HCT116 (cell line): ENCODE measurements around the gene SLC15A2. TPM values are rescaled to one million over a fixed set of nuclear protein-coding genes. Genes with fewer than 3 reads are reported as not detected.

ENCODE experiments used
- ATAC-seq: fragments of 200-7000 bp; cut with Tn5 transposase; 2 replicates; pipeline ENCODE4 v1.9.1; 2020; ENCODE audit warnings: mild to moderate bottlenecking, moderate library complexity
- BruUV-seq: library from RNA; stranded (reverse); fragments of 400-500 nt; replicated peaks from 2 replicates; lab custom pipeline; 2021; lab: Mats Ljungman, UMichigan
- CTCF ChIA-PET: fragments of 300-600 bp; sonication (Branson Sonifier 250); formaldehyde crosslinking; loops from one replicate; lab custom pipeline; 2021; ENCODE audit warnings: antibody characterized with exemption; lab: Charles Lee
- POLR2A ChIA-PET: fragments of 300-600, 350-600 bp; sonication (Branson Sonifier 250); formaldehyde crosslinking; loops from one replicate; lab custom pipeline; 2021; ENCODE audit warnings: antibody characterized with exemption; lab: Charles Lee
- RAD21 ChIA-PET, 2 experiments: fragments of 300-600 bp; sonication (Branson Sonifier 250); formaldehyde crosslinking; loops; one replicate each; lab custom pipeline; 2023; ENCODE audit warnings: low total read pairs in 2 of 2; ENCODE audit not compliant: uncharacterized antibody in 2 of 2, unreplicated experiment in 2 of 2, low non-redundant PET in 1 of 2; lab: Charles Lee
- DNase-seq: peaks from one replicate; pipeline ENCODE4 v3.0.0-alpha.2; 2010; ENCODE audit warnings: low read depth, low spot score
- H2AFZ ChIP-seq: fragments of 200-600 bp; shearing (Covaris generic), sonication (generic); 2 replicates; pipeline ENCODE4 v1.6.1; 2017; ENCODE audit warnings: low read depth, mixed run types, mixed read lengths, antibody characterized with exemption, low read length; ENCODE audit not compliant: poor library complexity, severe bottlenecking
- H3K27ac ChIP-seq: 2 replicates; pipeline ENCODE4 v1.5.1; 2012; ENCODE audit warnings: low read depth, low read length
- H3K27me3 ChIP-seq: fragments of 200-600 bp; sonication (generic); 2 replicates; pipeline ENCODE4 v1.6.1; 2016; ENCODE audit warnings: mixed run types, low read length, mixed read lengths; ENCODE audit not compliant: insufficient read depth
- H3K36me3 ChIP-seq, 2 experiments: fragments of 200-500 bp in 1 of 2; fragments of 200-600 bp in 1 of 2; sonication (Bioruptor generic) in 1 of 2; sonication (generic) in 1 of 2; 2 replicates each; pipeline versions ENCODE4 v1.5.1 to v1.6.1; 2014 to 2016; ENCODE audit warnings: low read length in 2 of 2, inconsistent platforms in 1 of 2, mixed read lengths in 1 of 2, mixed run types in 1 of 2; ENCODE audit not compliant: insufficient read depth in 2 of 2, control insufficient read depth in 1 of 2
- H3K4me1 ChIP-seq, 2 experiments: fragments of 200-600 bp in 1 of 2; sonication (generic) in 1 of 2; 2 replicates each; pipeline versions ENCODE4 v1.5.1 to v1.6.1; 2012 to 2017; ENCODE audit warnings: low read length in 2 of 2, inconsistent platforms in 1 of 2, mild to moderate bottlenecking in 1 of 2, mixed read lengths in 1 of 2, mixed run types in 1 of 2, moderate library complexity in 1 of 2; ENCODE audit not compliant: insufficient read depth in 2 of 2, control insufficient read depth in 1 of 2
- H3K4me2 ChIP-seq: fragments of 200-600 bp; sonication (generic); 2 replicates; pipeline ENCODE4 v1.6.1; 2017; ENCODE audit warnings: mixed run types, low read length, mixed read lengths
- H3K4me3 ChIP-seq, 2 experiments: fragments of 200-600 bp in 1 of 2; sonication (generic) in 1 of 2; replicated peaks in 1 of 2; 2 replicates each; pipeline ENCODE4 v1.5.1; 2011 to 2016; ENCODE audit warnings: low read length in 2 of 2, control low read depth in 1 of 2, low read depth in 1 of 2, mild to moderate bottlenecking in 1 of 2, mixed read lengths in 1 of 2, mixed run types in 1 of 2
- H3K79me2 ChIP-seq: fragments of 200-600 bp; sonication (generic); 2 replicates; pipeline ENCODE4 v1.6.1; 2017; ENCODE audit warnings: mild to moderate bottlenecking, mixed run types, low read length, moderate library complexity, mixed read lengths; ENCODE audit not compliant: insufficient read depth
- H3K9ac ChIP-seq: fragments of 200-600 bp; sonication (generic); 2 replicates; pipeline ENCODE4 v1.6.1; 2016; ENCODE audit warnings: low read length, mixed read lengths
- H3K9me2 ChIP-seq: fragments of 200-600 bp; sonication (generic), shearing (Covaris generic); 2 replicates; pipeline ENCODE4 v1.6.1; 2017; ENCODE audit warnings: mixed run types, mild to moderate bottlenecking, moderate library complexity; ENCODE audit not compliant: insufficient read depth
- H3K9me3 ChIP-seq, 2 experiments: fragments of 200-500 bp in 1 of 2; fragments of 200-600 bp in 1 of 2; sonication (Bioruptor generic) in 1 of 2; sonication (generic) in 1 of 2; 2 replicates each; pipeline ENCODE4 v1.6.1; 2014 to 2017; ENCODE audit warnings: low read length in 2 of 2, mixed read lengths in 2 of 2, inconsistent platforms in 1 of 2, low read depth in 1 of 2, mild to moderate bottlenecking in 1 of 2, mixed run types in 1 of 2, moderate library complexity in 1 of 2; ENCODE audit not compliant: control insufficient read depth in 1 of 2, insufficient read depth in 1 of 2
- H4K20me1 ChIP-seq: fragments of 200-600 bp; sonication (generic), shearing (Covaris generic); 2 replicates; pipeline ENCODE4 v1.6.1; 2017; ENCODE audit warnings: mixed run types, mild to moderate bottlenecking, moderate library complexity; ENCODE audit not compliant: insufficient read depth
- CBX3 ChIP-seq: IDR thresholded peaks from 2 replicates; pipeline ENCODE4 v1.6.1; 2012; ENCODE audit warnings: low read depth
- EGR1 ChIP-seq: IDR thresholded peaks from 2 replicates; pipeline ENCODE4 v1.6.1; 2012; ENCODE audit warnings: low read depth
- ELF1 ChIP-seq: IDR thresholded peaks from 2 replicates; pipeline ENCODE4 v1.6.1; 2012; ENCODE audit warnings: low read depth, borderline replicate concordance
- EZH2phosphoT487 ChIP-seq: fragments of 200-600 bp; IDR thresholded peaks from 2 replicates; pipeline ENCODE4 v1.6.1; 2018; ENCODE audit warnings: antibody characterized with exemption, borderline replicate concordance
- FOSL1 ChIP-seq: IDR thresholded peaks from 2 replicates; pipeline ENCODE4 v1.6.1; 2012; ENCODE audit warnings: low read depth
- RAD21 ChIP-seq: IDR thresholded peaks from 2 replicates; pipeline ENCODE4 v1.6.1; 2012; ENCODE audit warnings: low read depth, mild to moderate bottlenecking
- SIN3A ChIP-seq: IDR thresholded peaks from 2 replicates; pipeline ENCODE4 v1.6.1; 2012; ENCODE audit warnings: low read depth
- ZFX ChIP-seq: fragments of 450-650 bp; IDR thresholded peaks from 2 replicates; pipeline ENCODE4 v1.6.1; 2017
- intact Hi-C: fragments of 100-400 bp; cut with micrococcal nuclease; formaldehyde crosslinking; loops from 2 replicates; pipeline ENCODE4 v1.10.0; 2022
- total RNA-seq: library from RNA; stranded (reverse); gene quantifications from one replicate; pipeline ENCODE4 v1.2.1, GENCODE V29; 2021; ENCODE audit not compliant: unreplicated experiment
- TF ChIP-seq, protein P1 (sequence below): IDR thresholded peaks from 2 replicates; pipeline ENCODE4 v1.6.1; 2012
- TF ChIP-seq, protein P2 (sequence below): IDR thresholded peaks from 2 replicates; pipeline ENCODE4 v1.6.1; 2012; ENCODE audit warnings: low read depth

SLC15A2 gene
- total RNA-seq, 1 experiment from 2014 or later, result 0.96 TPM

DNA sequence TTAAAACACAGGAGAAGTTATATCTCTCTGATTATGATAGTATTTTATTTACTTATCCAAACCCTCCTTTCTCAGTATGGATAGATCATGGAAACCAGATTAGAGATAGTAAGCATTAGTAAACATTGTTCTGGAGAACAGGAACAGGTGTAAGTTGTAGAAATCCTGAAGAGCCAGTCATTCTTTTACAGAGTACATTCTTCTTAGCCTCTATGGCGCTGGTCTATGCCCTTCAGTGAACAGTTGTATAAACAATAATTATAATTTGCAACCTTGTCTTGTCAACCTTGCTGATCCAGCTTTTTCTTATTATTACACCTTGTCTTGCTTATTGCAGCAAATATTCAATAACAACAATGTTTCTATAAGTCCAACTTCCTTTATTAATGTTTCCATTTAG is 47.4 kb downstream of the SLC15A2 start:
- Histone ChIP-seq H3K4me3 (no peak overlapping the region), H3K4me1 (peaks cover 0 to 2% of the 10 kb centered on the region in 2 experiments; a peak in 2 of 4 replicates), H3K9me3 (no peaks in the 10 kb centered on the region), H4K20me1 (no peaks in the 10 kb centered on the region), H3K36me3 (no peaks in the 10 kb centered on the region), H3K9ac (no peak overlapping the region), H3K27me3 (no peaks in the 10 kb centered on the region), H3K27ac (no peak overlapping the region), H3K79me2 (no peaks in the 10 kb centered on the region), H2AFZ (no peak overlapping the region), H3K9me2 (no peaks in the 10 kb centered on the region), H3K4me2 (no peak overlapping the region)
- CTCF ChIA-PET, result no interaction called here
- RAD21 ChIA-PET, result no interaction called here
- BruUV-seq, result no TSS peak
- no peak for DNase-seq
- intact Hi-C loops, result no loop called here
- POLR2A ChIA-PET, result no interaction called here
- no peak for ATAC-seq
- no peak for TF ChIP-seq EGR1
- no peak for TF ChIP-seq ELF1
- no peak for TF ChIP-seq CBX3
- TF ChIP-seq, protein P1, sequence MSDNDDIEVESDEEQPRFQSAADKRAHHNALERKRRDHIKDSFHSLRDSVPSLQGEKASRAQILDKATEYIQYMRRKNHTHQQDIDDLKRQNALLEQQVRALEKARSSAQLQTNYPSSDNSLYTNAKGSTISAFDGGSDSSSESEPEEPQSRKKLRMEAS, result no peak
- no peak for TF ChIP-seq FOSL1
- no peak for TF ChIP-seq SIN3A
- TF ChIP-seq RAD21, result no peak
- TF ChIP-seq, protein P2, sequence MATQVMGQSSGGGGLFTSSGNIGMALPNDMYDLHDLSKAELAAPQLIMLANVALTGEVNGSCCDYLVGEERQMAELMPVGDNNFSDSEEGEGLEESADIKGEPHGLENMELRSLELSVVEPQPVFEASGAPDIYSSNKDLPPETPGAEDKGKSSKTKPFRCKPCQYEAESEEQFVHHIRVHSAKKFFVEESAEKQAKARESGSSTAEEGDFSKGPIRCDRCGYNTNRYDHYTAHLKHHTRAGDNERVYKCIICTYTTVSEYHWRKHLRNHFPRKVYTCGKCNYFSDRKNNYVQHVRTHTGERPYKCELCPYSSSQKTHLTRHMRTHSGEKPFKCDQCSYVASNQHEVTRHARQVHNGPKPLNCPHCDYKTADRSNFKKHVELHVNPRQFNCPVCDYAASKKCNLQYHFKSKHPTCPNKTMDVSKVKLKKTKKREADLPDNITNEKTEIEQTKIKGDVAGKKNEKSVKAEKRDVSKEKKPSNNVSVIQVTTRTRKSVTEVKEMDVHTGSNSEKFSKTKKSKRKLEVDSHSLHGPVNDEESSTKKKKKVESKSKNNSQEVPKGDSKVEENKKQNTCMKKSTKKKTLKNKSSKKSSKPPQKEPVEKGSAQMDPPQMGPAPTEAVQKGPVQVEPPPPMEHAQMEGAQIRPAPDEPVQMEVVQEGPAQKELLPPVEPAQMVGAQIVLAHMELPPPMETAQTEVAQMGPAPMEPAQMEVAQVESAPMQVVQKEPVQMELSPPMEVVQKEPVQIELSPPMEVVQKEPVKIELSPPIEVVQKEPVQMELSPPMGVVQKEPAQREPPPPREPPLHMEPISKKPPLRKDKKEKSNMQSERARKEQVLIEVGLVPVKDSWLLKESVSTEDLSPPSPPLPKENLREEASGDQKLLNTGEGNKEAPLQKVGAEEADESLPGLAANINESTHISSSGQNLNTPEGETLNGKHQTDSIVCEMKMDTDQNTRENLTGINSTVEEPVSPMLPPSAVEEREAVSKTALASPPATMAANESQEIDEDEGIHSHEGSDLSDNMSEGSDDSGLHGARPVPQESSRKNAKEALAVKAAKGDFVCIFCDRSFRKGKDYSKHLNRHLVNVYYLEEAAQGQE, result no peak
- no peak for TF ChIP-seq EZH2phosphoT487
- TF ChIP-seq ZFX, result no peak
